Measurements from ENCODE around the gene TFEC. TPM values are rescaled to one million over a fixed set of nuclear protein-coding genes. Genes with fewer than 3 reads are reported as not detected.
"Not testable (repeated sequence)": the region's sequence is repeated elsewhere in the genome, so short reads cannot be mapped to it uniquely, and the experiment has no call there.

TFEC gene
- total and polyA plus RNA-seq, 9 donors: 1.0 to 6.1 (median 1.4) TPM

DNA sequence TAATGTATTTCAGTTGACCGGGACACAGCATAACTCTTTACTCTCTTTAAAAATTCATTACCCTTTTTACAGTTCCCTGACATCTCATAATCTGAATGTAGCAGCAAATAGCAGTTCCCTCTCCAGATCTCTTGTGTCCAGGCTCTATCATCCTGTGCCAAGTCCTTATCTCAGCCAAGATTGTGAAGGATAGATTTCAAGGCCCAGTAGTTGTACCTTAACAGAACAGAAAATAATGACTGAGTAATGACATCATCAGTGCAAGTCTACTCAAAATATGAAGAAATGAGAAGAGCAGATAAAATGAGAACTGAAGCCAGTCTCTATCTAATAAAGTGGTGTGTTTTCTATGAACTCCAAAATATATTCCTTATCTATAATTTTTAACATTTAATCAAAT, 92.6 kb downstream of the TFEC start:
- H3K36me3 ChIP-seq (ENCODE audit: control insufficient read depth, insufficient read depth, low read length): no peaks in the 10 kb centered on the region
- no peak overlapping the region for H3K27ac ChIP-seq (ENCODE audit: low read length)
- no peak overlapping the region for H3K4me3 ChIP-seq (ENCODE audit: low read length)
- H3K27me3 ChIP-seq (ENCODE audit: control insufficient read depth, insufficient read depth, low read length): no peaks in the 10 kb centered on the region
- H3K4me1 ChIP-seq (ENCODE audit: control insufficient read depth, insufficient read depth, low read length): no peaks in the 10 kb centered on the region
- DNase-seq: no peak
- H3K9me3 ChIP-seq (replicated peaks; ENCODE audit: control insufficient read depth, low read depth, low read length): no peaks in the 10 kb centered on the region
- no CpG with 5 or more reads among the region's 1 CpG for WGBS (ENCODE audit: insufficient coverage)

DNA sequence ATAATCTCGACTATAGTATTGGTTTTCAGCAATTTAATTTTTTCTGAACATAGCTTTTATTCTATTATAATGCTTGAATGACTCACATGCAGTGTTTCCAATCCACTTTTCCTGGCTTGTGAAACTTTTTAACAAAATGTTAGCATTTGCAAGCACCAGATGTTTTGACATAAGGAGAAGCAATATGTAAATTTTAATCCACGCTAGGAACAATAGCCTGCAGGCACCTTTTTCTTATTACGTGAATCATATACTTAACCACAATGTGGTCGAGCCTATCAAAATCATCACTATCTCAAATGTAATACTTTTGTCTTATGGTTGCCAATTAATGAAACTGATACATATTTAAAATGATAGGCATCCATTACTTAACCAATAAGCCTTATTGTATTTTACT, 97.1 kb downstream of the TFEC start:
- peak; percentile 47 for DNase-seq
- H3K27me3 ChIP-seq (ENCODE audit: control insufficient read depth, insufficient read depth, low read length): no peaks in the 10 kb centered on the region
- no peak overlapping the region for H3K27ac ChIP-seq (ENCODE audit: low read length)
- no CpG with 5 or more reads among the region's 4 CpGs for WGBS (ENCODE audit: insufficient coverage)
- H3K9me3 ChIP-seq (replicated peaks; ENCODE audit: control insufficient read depth, low read depth, low read length): no peaks in the 10 kb centered on the region
- H3K4me3 ChIP-seq (ENCODE audit: low read length): no peak overlapping the region
- no peaks in the 10 kb centered on the region for H3K4me1 ChIP-seq (ENCODE audit: control insufficient read depth, insufficient read depth, low read length)
- H3K36me3 ChIP-seq (ENCODE audit: control insufficient read depth, insufficient read depth, low read length): no peaks in the 10 kb centered on the region

DNA sequence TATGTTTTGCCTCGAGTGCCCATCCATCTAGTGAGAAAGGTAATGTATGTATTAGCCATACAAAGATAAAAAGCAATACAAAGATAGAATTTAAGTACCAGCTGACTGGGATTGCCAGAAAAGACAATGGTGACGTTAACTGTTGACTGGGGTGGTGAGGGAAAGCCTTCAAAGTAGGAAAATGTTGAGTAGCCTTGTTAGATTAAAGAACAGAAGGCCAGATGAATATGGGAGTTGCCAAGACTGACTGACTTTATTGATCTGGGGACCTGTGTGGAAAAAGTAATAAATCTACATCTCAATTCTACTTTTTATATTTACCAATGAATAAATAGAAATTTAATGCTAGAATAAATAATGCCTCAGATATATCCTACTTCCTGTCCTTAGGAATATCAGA, 97.7 kb downstream of the TFEC start:
- H3K27me3 ChIP-seq (ENCODE audit: control insufficient read depth, insufficient read depth, low read length): no peaks in the 10 kb centered on the region
- no peak for DNase-seq
- no peaks in the 10 kb centered on the region for H3K9me3 ChIP-seq (replicated peaks; ENCODE audit: control insufficient read depth, low read depth, low read length)
- no peaks in the 10 kb centered on the region for H3K36me3 ChIP-seq (ENCODE audit: control insufficient read depth, insufficient read depth, low read length)
- no peaks in the 10 kb centered on the region for H3K4me1 ChIP-seq (ENCODE audit: control insufficient read depth, insufficient read depth, low read length)
- WGBS (ENCODE audit: insufficient coverage): 50% methylated on average over 1 of the region's 2 CpGs
- H3K4me3 ChIP-seq (ENCODE audit: low read length): no peak overlapping the region
- no peak overlapping the region for H3K27ac ChIP-seq (ENCODE audit: low read length)

- not testable (repeated sequence) for H3K9me3 ChIP-seq (replicated peaks; ENCODE audit: control insufficient read depth, low read depth, low read length); H3K4me1 ChIP-seq (ENCODE audit: control insufficient read depth, insufficient read depth, low read length); DNase-seq; H3K27ac ChIP-seq (ENCODE audit: low read length); H3K27me3 ChIP-seq (ENCODE audit: control insufficient read depth, insufficient read depth, low read length); H3K4me3 ChIP-seq (ENCODE audit: low read length); H3K36me3 ChIP-seq (ENCODE audit: control insufficient read depth, insufficient read depth, low read length)
- no CpG with 5 or more reads among the region's 4 CpGs for whole genome bisulfite sequencing (ENCODE audit: insufficient coverage)
Measured at GRCh38 chr7:115930184-115930583, 100.4 kb downstream of the TFEC start.

GRCh38 chr7:115929736-115930135, 100.8 kb downstream of the TFEC start:
- DNase-seq; H3K4me1 ChIP-seq (ENCODE audit: control insufficient read depth, insufficient read depth, low read length); H3K27ac ChIP-seq (ENCODE audit: low read length); H3K4me3 ChIP-seq (ENCODE audit: low read length); H3K9me3 ChIP-seq (replicated peaks; ENCODE audit: control insufficient read depth, low read depth, low read length); H3K27me3 ChIP-seq (ENCODE audit: control insufficient read depth, insufficient read depth, low read length); H3K36me3 ChIP-seq (ENCODE audit: control insufficient read depth, insufficient read depth, low read length): not testable (repeated sequence)
- WGBS (ENCODE audit: insufficient coverage): no CpG with 5 or more reads among the region's 3 CpGs

- Histone ChIP-seq H3K4me3 (ENCODE audit: low read length) (no peak overlapping the region), H3K27me3 (ENCODE audit: control insufficient read depth, insufficient read depth, low read length) (no peaks in the 10 kb centered on the region), H3K36me3 (ENCODE audit: control insufficient read depth, insufficient read depth, low read length) (no peaks in the 10 kb centered on the region), H3K4me1 (ENCODE audit: control insufficient read depth, insufficient read depth, low read length) (no peaks in the 10 kb centered on the region), H3K9me3 (replicated peaks; ENCODE audit: control insufficient read depth, low read depth, low read length) (no peaks in the 10 kb centered on the region), H3K27ac (ENCODE audit: low read length) (peak overlapping the region; percentile 62)
- no CpG with 5 or more reads among the region's 2 CpGs for WGBS (ENCODE audit: insufficient coverage)
- peak; percentile 96 for DNase-seq
Measured at GRCh38 chr7:115924411-115924810, 106.2 kb downstream of the TFEC start.

GRCh38 chr7:115920367-115920766, 110.2 kb downstream of the TFEC start:
- Histone ChIP-seq H3K36me3 (ENCODE audit: control insufficient read depth, insufficient read depth, low read length) (no peaks in the 10 kb centered on the region), H3K4me1 (ENCODE audit: control insufficient read depth, insufficient read depth, low read length) (no peaks in the 10 kb centered on the region), H3K27me3 (ENCODE audit: control insufficient read depth, insufficient read depth, low read length) (no peaks in the 10 kb centered on the region), H3K9me3 (replicated peaks; ENCODE audit: control insufficient read depth, low read depth, low read length) (no peaks in the 10 kb centered on the region), H3K4me3 (ENCODE audit: low read length) (no peak overlapping the region), H3K27ac (ENCODE audit: low read length) (no peak overlapping the region)
- WGBS (ENCODE audit: insufficient coverage): no CpG with 5 or more reads among the region's 1 CpG
- DNase-seq: no peak

- Histone ChIP-seq H3K36me3 (ENCODE audit: control insufficient read depth, insufficient read depth, low read length) (no peaks in the 10 kb centered on the region), H3K27ac (ENCODE audit: low read length) (no peak overlapping the region), H3K4me3 (ENCODE audit: low read length) (no peak overlapping the region), H3K9me3 (replicated peaks; ENCODE audit: control insufficient read depth, low read depth, low read length) (no peaks in the 10 kb centered on the region), H3K27me3 (ENCODE audit: control insufficient read depth, insufficient read depth, low read length) (no peaks in the 10 kb centered on the region), H3K4me1 (ENCODE audit: control insufficient read depth, insufficient read depth, low read length) (no peaks in the 10 kb centered on the region)
- WGBS (ENCODE audit: insufficient coverage): no CpG with 5 or more reads among the region's 1 CpG
- peak; percentile 48 for DNase-seq
Measured at GRCh38 chr7:115914951-115915350, 115.6 kb downstream of the TFEC start.

DNA sequence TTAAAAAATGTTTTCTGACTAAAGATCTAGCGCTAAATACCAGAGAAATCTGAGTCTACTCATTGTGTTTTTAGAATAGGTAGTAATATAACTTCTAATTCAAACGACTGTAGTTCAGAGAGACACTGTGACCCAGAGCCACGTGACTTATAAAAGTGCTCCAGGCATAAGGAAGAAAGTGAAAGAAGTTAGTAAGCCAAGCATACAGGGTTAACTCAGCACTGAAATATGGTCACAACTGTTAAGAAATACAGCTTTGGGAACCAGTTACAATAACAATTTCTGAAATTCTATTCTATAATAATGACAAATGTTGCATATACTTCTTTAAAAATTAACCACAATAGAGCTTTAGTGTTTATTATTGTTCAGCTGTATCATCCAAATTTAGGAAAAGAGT, 119.1 kb downstream of the TFEC start:
- DNase-seq: no peak
- WGBS (ENCODE audit: insufficient coverage): no CpG with 5 or more reads among the region's 3 CpGs
- H3K9me3 ChIP-seq (replicated peaks; ENCODE audit: control insufficient read depth, low read depth, low read length): no peaks in the 10 kb centered on the region
- H3K4me3 ChIP-seq (ENCODE audit: low read length): no peak overlapping the region
- H3K36me3 ChIP-seq (ENCODE audit: control insufficient read depth, insufficient read depth, low read length): no peaks in the 10 kb centered on the region
- no peaks in the 10 kb centered on the region for H3K27me3 ChIP-seq (ENCODE audit: control insufficient read depth, insufficient read depth, low read length)
- H3K4me1 ChIP-seq (ENCODE audit: control insufficient read depth, insufficient read depth, low read length): no peaks in the 10 kb centered on the region
- H3K27ac ChIP-seq (ENCODE audit: low read length): no peak overlapping the region

DNA sequence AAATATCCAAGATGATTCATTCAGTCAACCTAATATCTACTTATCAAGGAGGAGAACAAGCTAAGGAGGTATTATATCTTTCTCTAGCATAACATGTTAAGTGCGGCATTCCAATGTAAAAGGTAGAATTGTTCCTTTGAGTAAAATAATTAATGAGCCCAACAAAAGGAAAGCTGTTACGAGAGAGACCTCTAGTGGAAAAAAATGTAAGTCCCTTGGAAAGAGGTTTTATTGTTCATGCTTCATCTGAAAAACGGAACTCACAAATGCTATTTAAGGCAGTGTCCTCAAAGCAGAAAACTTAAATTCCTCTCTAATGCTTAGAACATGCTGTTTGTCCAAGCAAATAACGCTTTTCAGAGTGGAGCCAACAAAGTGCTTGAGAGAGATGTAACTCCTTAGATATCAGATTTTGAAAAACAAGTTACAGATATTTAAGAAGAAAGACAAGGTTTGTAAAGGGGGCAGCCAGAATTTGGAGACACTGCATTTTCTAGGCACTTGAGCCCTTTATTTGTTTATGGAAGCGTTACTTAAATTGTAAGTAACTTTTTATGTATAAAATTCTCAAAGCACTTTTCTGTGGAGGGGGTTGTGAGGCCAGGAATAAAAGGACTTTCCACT, 119.9 kb downstream of the TFEC start:
- no peak overlapping the region for H3K27ac ChIP-seq (ENCODE audit: low read length)
- DNase-seq: peak; percentile 82
- 0% methylated on average over 1 of the region's 5 CpGs for WGBS (ENCODE audit: insufficient coverage)
- H3K4me3 ChIP-seq (ENCODE audit: low read length): no peak overlapping the region
- H3K9me3 ChIP-seq (replicated peaks; ENCODE audit: control insufficient read depth, low read depth, low read length): no peaks in the 10 kb centered on the region
- H3K4me1 ChIP-seq (ENCODE audit: control insufficient read depth, insufficient read depth, low read length): no peaks in the 10 kb centered on the region
- H3K27me3 ChIP-seq (ENCODE audit: control insufficient read depth, insufficient read depth, low read length): no peaks in the 10 kb centered on the region
- no peaks in the 10 kb centered on the region for H3K36me3 ChIP-seq (ENCODE audit: control insufficient read depth, insufficient read depth, low read length)

DNA sequence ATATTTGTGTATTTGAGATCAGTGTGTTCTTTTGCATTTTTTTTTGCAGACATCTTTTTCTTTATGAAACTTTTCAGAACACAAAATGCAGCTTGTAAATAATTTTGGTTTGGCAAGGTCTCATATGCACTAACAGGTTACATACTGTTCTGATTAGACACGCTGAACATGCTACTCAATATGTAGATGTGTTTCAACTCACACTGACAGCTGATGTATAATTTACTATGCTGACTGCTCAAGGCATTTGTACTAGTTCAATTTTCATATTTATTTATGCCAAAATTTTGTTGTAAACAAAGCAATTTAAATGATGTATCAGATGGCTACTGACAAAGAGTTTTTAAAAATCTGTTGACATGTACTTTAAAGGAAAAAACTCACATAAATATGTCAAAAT, 123.8 kb downstream of the TFEC start:
- DNase-seq: no peak
- Histone ChIP-seq H3K36me3 (ENCODE audit: control insufficient read depth, insufficient read depth, low read length) (no peaks in the 10 kb centered on the region), H3K4me3 (ENCODE audit: low read length) (no peak overlapping the region), H3K27me3 (ENCODE audit: control insufficient read depth, insufficient read depth, low read length) (no peaks in the 10 kb centered on the region), H3K4me1 (ENCODE audit: control insufficient read depth, insufficient read depth, low read length) (no peaks in the 10 kb centered on the region), H3K27ac (ENCODE audit: low read length) (no peak overlapping the region), H3K9me3 (replicated peaks; ENCODE audit: control insufficient read depth, low read depth, low read length) (no peaks in the 10 kb centered on the region)
- WGBS (ENCODE audit: insufficient coverage): no CpG with 5 or more reads among the region's 1 CpG
